Amniotic stem cell (primary cell): Measurements from ENCODE around the gene COG5.
A peak's percentile ranks its signal among the peaks of the same experiment; 100 is the strongest.

Source experiments
- DNase-seq: peaks from one replicate; lab custom pipeline; 2025; lab: John Stamatoyannopoulos, UW

COG5 gene

GRCh38 chr7:107181172-107181571 lies 382.5 kb downstream of the COG5 start:
- no peak for DNase-seq

GRCh38 chr7:107180378-107180777 lies 383.3 kb downstream of the COG5 start:
- DNase-seq = peak; percentile 15

GRCh38 chr7:107179326-107180164 lies 384.2 kb downstream of the COG5 start:
- DNase-seq = no peak

GRCh38 chr7:107173691-107174406 lies 389.9 kb downstream of the COG5 start:
- DNase-seq = no peak

GRCh38 chr7:107173191-107173590 lies 390.5 kb downstream of the COG5 start:
- DNase-seq = no peak

GRCh38 chr7:107172276-107173032 lies 391.3 kb downstream of the COG5 start:
- DNase-seq = no peak

GRCh38 chr7:107171496-107171895 lies 392.2 kb downstream of the COG5 start:
- no peak for DNase-seq

GRCh38 chr7:107170051-107170915 lies 393.4 kb downstream of the COG5 start:
- no peak for DNase-seq

- peak; percentile 96 for DNase-seq
Measured at GRCh38 chr7:107169120-107170050, 394.3 kb downstream of the COG5 start.

GRCh38 chr7:107168233-107169119 lies 395.2 kb downstream of the COG5 start, which contains the start of gene HBP1:
Gene HBP1, plus strand, starts transcription at chr7:107169003. Its CDS starts 10,891 bp downstream, at chr7:107179894.
- peak; percentile 99 for DNase-seq

- peak; percentile 59 for DNase-seq
Measured at GRCh38 chr7:107167483-107168232, 396.1 kb downstream of the COG5 start.

GRCh38 chr7:107166736-107167426 lies 396.8 kb downstream of the COG5 start:
- no peak for DNase-seq

GRCh38 chr7:107165341-107165740 lies 398.4 kb downstream of the COG5 start:
- DNase-seq = no peak

- DNase-seq = no peak
Measured at GRCh38 chr7:107164092-107164491, 399.6 kb downstream of the COG5 start.

- no peak for DNase-seq
Measured at GRCh38 chr7:107162475-107162874, 401.2 kb downstream of the COG5 start.

GRCh38 chr7:107161415-107161814 lies 402.3 kb downstream of the COG5 start:
- no peak for DNase-seq

GRCh38 chr7:107160389-107160788 lies 403.3 kb downstream of the COG5 start:
- no peak for DNase-seq

GRCh38 chr7:107158028-107158427 lies 405.7 kb downstream of the COG5 start:
- DNase-seq = no peak
